GM21576 (cell line): ENCODE data around the gene DBF4.
"Not testable (repeated sequence)": the region's sequence is repeated elsewhere in the genome, so short reads cannot be mapped to it uniquely, and the experiment has no call there.

Experiments
- ATAC-seq: cut with Tn5 transposase; IDR thresholded peaks from one replicate; pipeline ENCODE4 v1.9.1; 2021; ENCODE audit warnings: mild to moderate bottlenecking, moderate library complexity; ENCODE audit not compliant: unreplicated experiment

The DBF4 gene

DNA sequence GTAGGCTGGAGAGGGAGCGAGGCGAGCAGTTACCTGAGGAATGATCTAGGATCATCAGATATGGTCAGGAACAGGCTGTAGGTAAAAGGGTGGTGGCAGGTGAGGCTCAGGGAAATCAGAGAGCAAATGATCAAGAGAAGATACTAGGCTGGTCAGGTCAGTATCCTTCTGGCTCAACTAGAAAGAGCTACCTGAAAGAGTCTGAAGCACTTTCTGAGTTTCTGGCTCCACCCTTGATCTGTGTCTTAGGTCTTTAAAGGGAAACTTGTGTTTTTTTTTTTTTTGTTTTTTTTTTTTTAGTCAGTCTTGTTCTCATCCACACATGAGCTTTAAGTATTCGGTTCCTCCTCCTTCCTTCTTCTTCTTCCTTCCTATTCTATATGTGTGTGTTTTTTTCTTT lies 68.3 kb downstream of the DBF4 start:
- ATAC-seq, result no peak

DNA sequence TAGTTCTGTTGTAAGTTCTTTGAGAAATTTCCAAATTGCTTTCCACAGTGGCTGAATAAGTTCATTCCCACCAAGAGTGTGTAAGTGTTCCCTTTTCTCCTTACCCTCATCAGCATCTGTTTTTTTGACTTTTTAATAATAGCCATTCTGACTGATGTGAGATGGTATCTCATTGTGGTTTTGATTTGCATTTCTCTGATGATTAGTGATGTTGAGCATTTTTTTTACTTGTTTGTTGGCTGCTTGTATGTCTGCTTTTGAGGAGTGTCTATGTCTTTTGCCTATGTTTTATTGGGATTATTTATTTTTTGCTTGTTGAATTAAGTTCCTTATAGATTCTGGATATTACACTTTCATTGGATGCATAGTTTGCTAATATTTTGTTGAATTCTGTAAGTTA lies 69.6 kb downstream of the DBF4 start:
- ATAC-seq, result not testable (repeated sequence)

DNA sequence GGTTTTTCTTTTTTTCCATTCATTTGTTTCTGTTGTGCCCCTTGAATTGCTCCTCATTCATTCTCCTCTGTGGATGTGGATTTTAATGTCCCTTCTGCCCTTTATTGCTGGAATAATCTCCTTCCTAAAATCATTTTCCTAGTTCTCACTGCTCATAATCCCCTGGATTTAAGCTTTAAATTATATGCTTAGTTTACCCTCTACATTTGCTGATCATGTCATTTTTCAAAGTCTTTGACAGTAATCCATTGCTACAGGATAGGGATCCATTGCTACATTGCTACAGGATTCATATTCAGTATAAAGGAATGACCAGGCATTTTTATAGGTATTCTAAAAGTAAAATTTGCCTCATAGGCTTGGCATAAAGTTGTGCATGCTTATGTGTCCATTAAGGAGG lies 72.1 kb downstream of the DBF4 start:
- no peak for ATAC-seq
